ENCODE results near the gene BTBD8. TPM values are rescaled to one million over a fixed set of nuclear protein-coding genes. Genes with fewer than 3 reads are reported as not detected.

Gene BTBD8
- polyA plus RNA-seq, 1 donor from 2014 or later = 38.6 TPM

DNA sequence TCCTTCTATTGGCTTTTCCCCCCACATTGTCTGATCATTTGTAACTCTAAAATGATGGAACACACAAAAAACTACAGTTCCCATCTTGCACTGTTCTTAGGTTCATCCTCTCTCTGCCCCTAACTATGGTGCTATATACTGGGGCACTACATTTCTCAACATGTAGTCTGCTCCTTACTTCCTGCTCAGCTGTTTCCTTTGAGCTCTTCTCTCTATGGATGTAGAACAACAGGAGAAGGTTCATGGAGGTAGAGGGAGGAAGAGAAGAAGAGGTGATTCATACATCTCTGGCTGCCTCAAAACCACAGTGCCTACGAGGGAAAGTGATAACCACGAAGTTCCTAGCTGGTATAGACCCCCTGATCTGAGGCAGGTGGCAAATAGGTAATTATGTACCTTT is 130.6 kb downstream of the BTBD8 start:
- H2AFZ ChIP-seq (ENCODE audit: low read depth, low read length) = no peak overlapping the region
- H4K20me1 ChIP-seq (ENCODE audit: insufficient read depth) = no peaks in the 10 kb centered on the region
- no peaks in the 10 kb centered on the region for H3K79me2 ChIP-seq (replicated peaks; ENCODE audit: insufficient read depth, low read length)
- no peak overlapping the region for H3K4me3 ChIP-seq (ENCODE audit: low read length)
- H3K9me3 ChIP-seq (ENCODE audit: low read length) = no peaks in the 10 kb centered on the region
- H3K9ac ChIP-seq (ENCODE audit: low read length) = no peak overlapping the region
- no peak for TF ChIP-seq RAD21 (conservative IDR thresholded peaks at IDR 0.05)
- TF ChIP-seq REST (IDR thresholded peaks at IDR 0.05; ENCODE audit: borderline replicate concordance) = no peak
- TF ChIP-seq EP300 (conservative IDR thresholded peaks at IDR 0.05; ENCODE audit: poor library complexity, severe bottlenecking) = no peak
- no peak for TF ChIP-seq TAF1 (IDR thresholded peaks at IDR 0.05; ENCODE audit: low read depth)
- TF ChIP-seq POLR2AphosphoS5 (IDR thresholded peaks at IDR 0.05) = no peak
- no peak for TF ChIP-seq CTCF (IDR thresholded peaks at IDR 0.05; ENCODE audit: poor library complexity, severe bottlenecking)
- TF ChIP-seq SMC3 (conservative IDR thresholded peaks at IDR 0.05; ENCODE audit: poor library complexity) = no peak
- no peak for TF ChIP-seq MXI1 (conservative IDR thresholded peaks at IDR 0.05; ENCODE audit: poor library complexity, severe bottlenecking)
- no peak for TF ChIP-seq EZH2 (IDR thresholded peaks at IDR 0.05; ENCODE audit: borderline replicate concordance, insufficient read depth, low read length, poor library complexity, severe bottlenecking)
- H3K27ac ChIP-seq (ENCODE audit: low read length) = no peak overlapping the region
- H3F3A ChIP-seq (ENCODE audit: insufficient read depth, low read length, poor library complexity, severe bottlenecking) = no peaks in the 10 kb centered on the region
- H3K9me2 ChIP-seq (ENCODE audit: insufficient read depth, low read length) = no peaks in the 10 kb centered on the region
- H3K4me2 ChIP-seq (ENCODE audit: low read length) = no peak overlapping the region
- no peaks in the 10 kb centered on the region for H3K36me3 ChIP-seq (ENCODE audit: insufficient read depth, low read length)
- H3K27me3 ChIP-seq (ENCODE audit: insufficient read depth, low read depth, low read length) = no peaks in the 10 kb centered on the region

DNA sequence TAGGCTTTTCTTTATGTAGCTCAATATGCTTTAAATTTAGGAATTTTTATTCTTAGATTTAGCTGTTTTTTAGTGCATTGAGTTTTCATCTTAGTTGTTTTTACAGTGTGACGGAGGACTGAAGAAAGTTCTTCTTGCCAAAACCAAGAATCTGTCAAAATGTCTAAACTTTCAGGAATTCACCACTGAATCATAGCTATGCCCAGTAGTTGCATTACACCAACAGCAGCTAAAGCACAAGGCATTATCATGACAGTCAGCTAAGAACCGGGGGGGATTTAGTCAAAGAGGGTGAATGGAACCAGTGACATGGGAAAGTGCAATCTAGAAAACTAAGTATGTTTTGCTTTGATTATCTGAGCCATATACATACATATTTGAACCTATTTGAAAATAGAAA is 131.0 kb downstream of the BTBD8 start:
- Histone ChIP-seq H3K27me3 (ENCODE audit: insufficient read depth, low read depth, low read length) (no peaks in the 10 kb centered on the region), H3K9ac (ENCODE audit: low read length) (no peak overlapping the region), H3K36me3 (ENCODE audit: insufficient read depth, low read length) (no peaks in the 10 kb centered on the region), H4K20me1 (ENCODE audit: insufficient read depth) (no peaks in the 10 kb centered on the region), H3K9me3 (ENCODE audit: low read length) (no peaks in the 10 kb centered on the region), H3K4me2 (ENCODE audit: low read length) (no peak overlapping the region), H3K27ac (ENCODE audit: low read length) (no peak overlapping the region), H2AFZ (ENCODE audit: low read depth, low read length) (no peak overlapping the region), H3K4me3 (ENCODE audit: low read length) (no peak overlapping the region), H3K79me2 (replicated peaks; ENCODE audit: insufficient read depth, low read length) (no peaks in the 10 kb centered on the region), H3F3A (ENCODE audit: insufficient read depth, low read length, poor library complexity, severe bottlenecking) (no peaks in the 10 kb centered on the region), H3K9me2 (ENCODE audit: insufficient read depth, low read length) (no peaks in the 10 kb centered on the region)
- TF ChIP-seq MXI1 (conservative IDR thresholded peaks at IDR 0.05; ENCODE audit: poor library complexity, severe bottlenecking) = no peak

GRCh38 chr1:92217721-92218120 is 137.6 kb downstream of the BTBD8 start, which contains the start of gene C1orf146:
Gene C1orf146, plus strand, starts transcription at chr1:92217915. Its CDS starts 13,506 bp downstream, at chr1:92231421.
- Histone ChIP-seq H3K9me3 (ENCODE audit: low read length) (no peaks in the 10 kb centered on the region), H3K9me2 (ENCODE audit: insufficient read depth, low read length) (no peaks in the 10 kb centered on the region), H3K4me3 (ENCODE audit: low read length) (no peak within 1 kb of the TSS), H4K20me1 (ENCODE audit: insufficient read depth) (no peaks in the 10 kb centered on the region), H3K27me3 (ENCODE audit: insufficient read depth, low read depth, low read length) (no peaks in the 10 kb centered on the region), H2AFZ (ENCODE audit: low read depth, low read length) (no peak within 1 kb of the TSS), H3F3A (ENCODE audit: insufficient read depth, low read length, poor library complexity, severe bottlenecking) (no peaks in the 10 kb centered on the region), H3K27ac (ENCODE audit: low read length) (no peak within 1 kb of the TSS), H3K36me3 (ENCODE audit: insufficient read depth, low read length) (no peaks in the 10 kb centered on the region), H3K9ac (ENCODE audit: low read length) (no peak within 1 kb of the TSS), H3K4me2 (ENCODE audit: low read length) (no peak within 1 kb of the TSS), H3K79me2 (replicated peaks; ENCODE audit: insufficient read depth, low read length) (no peaks in the 10 kb centered on the region)
- TF ChIP-seq MXI1 (conservative IDR thresholded peaks at IDR 0.05; ENCODE audit: poor library complexity, severe bottlenecking) = no peak
- no peak for TF ChIP-seq EZH2 (IDR thresholded peaks at IDR 0.05; ENCODE audit: borderline replicate concordance, insufficient read depth, low read length, poor library complexity, severe bottlenecking)
- TF ChIP-seq SMC3 (conservative IDR thresholded peaks at IDR 0.05; ENCODE audit: poor library complexity) = no peak
- TF ChIP-seq CTCF (IDR thresholded peaks at IDR 0.05; ENCODE audit: poor library complexity, severe bottlenecking) = no peak
- no peak for TF ChIP-seq RAD21 (conservative IDR thresholded peaks at IDR 0.05)
- no peak for TF ChIP-seq EP300 (conservative IDR thresholded peaks at IDR 0.05; ENCODE audit: poor library complexity, severe bottlenecking)
- no peak for TF ChIP-seq POLR2AphosphoS5 (IDR thresholded peaks at IDR 0.05)
- no peak for TF ChIP-seq REST (IDR thresholded peaks at IDR 0.05; ENCODE audit: borderline replicate concordance)

Data from neural cell (in vitro differentiated cells).